ENCODE data around the gene SNAP47. TPM values are rescaled to one million over a fixed set of nuclear protein-coding genes. Genes with fewer than 3 reads are reported as not detected.

The SNAP47 gene
- total RNA-seq: 74.0 TPM

GRCh38 chr1:227734856-227735538 is at the start of gene SNAP47, which contains the start of gene JMJD4:
SNAP47 (plus strand) TSS chr1:227735435; CDS start chr1:227747737, 12,302 bp downstream.
JMJD4 (minus strand) TSS chr1:227735302; CDS start chr1:227735273, 29 bp downstream.

GRCh38 chr1:227815468-227816409 is 80.5 kb downstream of the SNAP47 start, which contains the start of gene PRSS38:
PRSS38 (plus strand) TSS chr1:227815675; CDS start chr1:227815717, 42 bp downstream.

Other genes with a start within 250 kb of the SNAP47 start
- gene ZNF678, start 171.9 kb upstream of the SNAP47 start, total RNA-seq: 43.8 TPM
- gene JMJD4, start 133 bp upstream of the SNAP47 start, total RNA-seq: 11.8 TPM
- gene PRSS38, start 80.2 kb downstream of the SNAP47 start, total RNA-seq: not detected
- gene WNT9A, start 212.5 kb downstream of the SNAP47 start, total RNA-seq: 2.8 TPM